ENCODE measurements around the gene TP53I13.

TP53I13 gene

DNA sequence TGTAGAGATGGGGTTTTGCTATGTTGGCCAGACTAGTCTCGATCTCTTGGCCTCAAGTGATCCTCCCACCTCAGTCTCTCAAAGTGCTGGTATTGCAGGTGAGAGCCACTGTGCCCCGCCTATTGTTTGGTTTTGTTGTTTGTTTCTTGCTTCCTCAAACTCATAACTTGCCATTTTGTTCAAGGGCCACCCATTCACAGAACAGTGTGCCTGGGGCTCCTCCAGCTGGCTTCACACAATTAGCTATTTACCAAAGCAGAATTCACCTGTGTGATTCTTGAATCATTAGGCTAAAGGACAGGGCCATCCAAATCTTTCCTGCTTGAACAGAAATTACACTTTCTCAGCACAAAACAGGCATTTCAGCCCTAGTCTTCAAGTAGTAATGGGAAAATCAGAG is 8.9 kb upstream of the TP53I13 start:
- H3K4me1 ChIP-seq (ENCODE audit: low read length) = peaks cover 42% of the 10 kb centered on the region
- H3K79me2 ChIP-seq (ENCODE audit: low read length) = peaks cover 8% of the 10 kb centered on the region
- H3K36me3 ChIP-seq (replicated peaks; ENCODE audit: low read depth, low read length) = peaks cover 18% of the 10 kb centered on the region
- H3K27ac ChIP-seq (ENCODE audit: low read length) = 0 out of 2 replicates have a peak overlapping the region, but pooled peaks have one; percentile 29
- no peak overlapping the region for H2AFZ ChIP-seq (ENCODE audit: low read depth, low read length)
- peaks cover 4% of the 10 kb centered on the region; the same call in 1 of the 2 replicates for H4K20me1 ChIP-seq (ENCODE audit: insufficient read depth, low read length)
- TF ChIP-seq, protein P1, sequence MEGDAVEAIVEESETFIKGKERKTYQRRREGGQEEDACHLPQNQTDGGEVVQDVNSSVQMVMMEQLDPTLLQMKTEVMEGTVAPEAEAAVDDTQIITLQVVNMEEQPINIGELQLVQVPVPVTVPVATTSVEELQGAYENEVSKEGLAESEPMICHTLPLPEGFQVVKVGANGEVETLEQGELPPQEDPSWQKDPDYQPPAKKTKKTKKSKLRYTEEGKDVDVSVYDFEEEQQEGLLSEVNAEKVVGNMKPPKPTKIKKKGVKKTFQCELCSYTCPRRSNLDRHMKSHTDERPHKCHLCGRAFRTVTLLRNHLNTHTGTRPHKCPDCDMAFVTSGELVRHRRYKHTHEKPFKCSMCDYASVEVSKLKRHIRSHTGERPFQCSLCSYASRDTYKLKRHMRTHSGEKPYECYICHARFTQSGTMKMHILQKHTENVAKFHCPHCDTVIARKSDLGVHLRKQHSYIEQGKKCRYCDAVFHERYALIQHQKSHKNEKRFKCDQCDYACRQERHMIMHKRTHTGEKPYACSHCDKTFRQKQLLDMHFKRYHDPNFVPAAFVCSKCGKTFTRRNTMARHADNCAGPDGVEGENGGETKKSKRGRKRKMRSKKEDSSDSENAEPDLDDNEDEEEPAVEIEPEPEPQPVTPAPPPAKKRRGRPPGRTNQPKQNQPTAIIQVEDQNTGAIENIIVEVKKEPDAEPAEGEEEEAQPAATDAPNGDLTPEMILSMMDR (IDR thresholded peaks at IDR 0.05; ENCODE audit: low read depth, low read length) = no peak
- no peak for TF ChIP-seq EZH2phosphoT487 (IDR thresholded peaks at IDR 0.05; ENCODE audit: low read depth)
- H3K4me2 ChIP-seq (ENCODE audit: low read length) = peak overlapping the region; percentile 61; the same call in 1 of the 2 replicates
- no peaks in the 10 kb centered on the region for H3K9me3 ChIP-seq (ENCODE audit: insufficient read depth, low read length)
- H3K9ac ChIP-seq (ENCODE audit: low read length) = no peak overlapping the region
- no peak overlapping the region for H3K4me3 ChIP-seq (ENCODE audit: low read length)
- no peaks in the 10 kb centered on the region for H3K27me3 ChIP-seq (ENCODE audit: low read depth, low read length)

DNA sequence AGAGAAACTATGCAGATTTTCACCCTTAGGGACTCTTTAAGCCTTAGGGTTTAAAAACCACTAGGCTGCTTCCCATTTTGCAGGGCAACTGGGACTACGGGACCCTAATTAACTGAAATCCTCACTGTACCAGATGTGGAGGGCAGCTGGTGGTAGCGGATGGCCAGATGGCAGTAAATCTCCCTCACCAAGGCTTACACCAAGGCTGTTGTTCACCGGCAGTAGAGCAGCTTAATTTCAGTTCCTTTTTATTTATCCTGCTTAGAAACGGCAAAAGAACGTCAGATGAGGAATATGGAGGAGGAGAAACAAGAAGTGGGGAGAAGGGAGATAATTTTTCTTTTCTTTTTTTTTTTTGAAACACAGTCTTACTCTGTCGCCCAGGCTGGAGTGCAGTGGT is 8.2 kb upstream of the TP53I13 start:
- Histone ChIP-seq H3K4me1 (ENCODE audit: low read length) (peaks cover 37% of the 10 kb centered on the region), H3K9ac (ENCODE audit: low read length) (no peak overlapping the region), H2AFZ (ENCODE audit: low read depth, low read length) (no peak overlapping the region), H3K36me3 (replicated peaks; ENCODE audit: low read depth, low read length) (peaks cover 18% of the 10 kb centered on the region), H3K9me3 (ENCODE audit: insufficient read depth, low read length) (no peaks in the 10 kb centered on the region), H3K79me2 (ENCODE audit: low read length) (peaks cover 13% of the 10 kb centered on the region), H3K27me3 (ENCODE audit: low read depth, low read length) (no peaks in the 10 kb centered on the region), H4K20me1 (ENCODE audit: insufficient read depth, low read length) (peaks cover 4% of the 10 kb centered on the region; the same call in 1 of the 2 replicates), H3K27ac (ENCODE audit: low read length) (peak overlapping the region; percentile 29), H3K4me3 (ENCODE audit: low read length) (peak overlapping the region; percentile 50), H3K4me2 (ENCODE audit: low read length) (peak overlapping the region; percentile 61)
- no peak for TF ChIP-seq EZH2phosphoT487 (IDR thresholded peaks at IDR 0.05; ENCODE audit: low read depth)
- TF ChIP-seq, protein P1 (IDR thresholded peaks at IDR 0.05; ENCODE audit: low read depth, low read length) = no peak

DNA sequence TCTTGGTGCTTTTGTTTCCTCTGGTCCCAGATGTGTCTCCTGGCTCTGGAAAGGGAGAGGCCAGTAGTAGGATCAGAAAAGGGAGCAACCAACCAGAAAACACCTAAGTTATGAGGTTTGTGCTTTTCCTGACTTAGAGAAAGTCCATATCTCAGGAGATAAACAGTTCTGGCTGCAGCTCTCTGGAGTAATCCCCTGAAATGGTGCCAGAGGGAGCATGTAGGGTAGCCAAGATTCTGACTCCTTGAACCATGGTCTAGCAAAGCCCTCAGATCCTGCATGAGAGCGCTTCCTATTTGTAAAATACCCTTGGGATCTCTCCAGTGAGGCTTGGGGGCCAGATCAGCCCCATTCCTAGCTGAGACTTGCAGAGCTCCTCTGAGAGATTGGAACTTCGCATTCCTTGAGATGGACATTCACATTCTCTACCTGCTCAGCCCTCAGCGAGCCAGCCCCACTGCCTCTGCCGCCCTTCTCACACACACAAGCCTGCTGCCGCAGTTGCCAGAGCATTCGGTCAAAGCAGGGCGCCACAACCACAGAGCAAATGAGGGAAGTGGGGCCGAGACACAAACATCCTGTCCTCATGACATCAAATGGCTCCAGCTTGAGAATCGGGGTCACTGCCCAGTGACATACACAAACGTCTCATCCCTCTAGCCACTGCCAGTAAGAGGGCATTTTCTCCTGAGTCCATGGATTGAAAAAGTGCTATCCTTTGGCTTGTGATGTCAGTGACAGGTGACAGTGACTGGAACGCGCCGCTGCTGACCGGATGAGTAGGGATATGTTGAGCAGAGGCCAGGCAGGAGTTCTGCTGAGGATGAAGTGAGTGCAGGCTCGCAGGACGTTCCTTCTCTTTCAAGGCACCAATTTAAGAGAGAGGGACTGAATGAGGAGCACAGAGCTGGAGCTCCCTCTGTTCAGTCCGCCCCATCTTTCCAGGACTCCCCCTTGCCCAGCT is 6.7 kb upstream of the TP53I13 start:
- H3K4me3 ChIP-seq (ENCODE audit: low read length) = no peak overlapping the region
- peaks cover 18% of the 10 kb centered on the region for H3K36me3 ChIP-seq (replicated peaks; ENCODE audit: low read depth, low read length)
- no peak overlapping the region for H3K27ac ChIP-seq (ENCODE audit: low read length)
- TF ChIP-seq, protein P1 (IDR thresholded peaks at IDR 0.05; ENCODE audit: low read depth, low read length) = no peak
- no peak for TF ChIP-seq EZH2phosphoT487 (IDR thresholded peaks at IDR 0.05; ENCODE audit: low read depth)
- peaks cover 4% of the 10 kb centered on the region; the same call in 1 of the 2 replicates for H4K20me1 ChIP-seq (ENCODE audit: insufficient read depth, low read length)
- peaks cover 26% of the 10 kb centered on the region for H3K79me2 ChIP-seq (ENCODE audit: low read length)
- H3K27me3 ChIP-seq (ENCODE audit: low read depth, low read length) = no peaks in the 10 kb centered on the region
- H2AFZ ChIP-seq (ENCODE audit: low read depth, low read length) = no peak overlapping the region
- no peak overlapping the region for H3K4me2 ChIP-seq (ENCODE audit: low read length)
- H3K9ac ChIP-seq (ENCODE audit: low read length) = no peak overlapping the region
- H3K4me1 ChIP-seq (ENCODE audit: low read length) = peaks cover 31% of the 10 kb centered on the region
- H3K9me3 ChIP-seq (ENCODE audit: insufficient read depth, low read length) = no peaks in the 10 kb centered on the region

DNA sequence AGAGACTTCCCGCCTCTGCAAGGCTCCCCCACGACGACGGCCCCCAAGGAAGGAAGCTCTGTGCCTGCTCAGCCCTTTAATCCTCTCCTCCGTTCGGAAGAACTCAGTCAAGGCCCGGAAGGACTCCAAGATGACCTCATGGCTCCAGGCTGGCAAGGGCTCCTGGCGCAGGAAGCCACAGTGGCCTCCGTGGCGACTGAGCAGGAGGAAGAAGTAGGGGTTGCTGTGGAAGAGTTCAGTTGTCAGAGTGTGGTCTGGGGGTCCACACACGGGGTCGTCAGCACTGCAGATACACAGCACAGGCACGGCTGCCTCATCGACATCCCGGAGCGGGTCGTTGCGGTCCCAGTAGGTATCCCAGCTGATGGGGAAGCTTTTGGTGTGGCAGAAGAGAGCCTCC is 5.9 kb upstream of the TP53I13 start:
- no peaks in the 10 kb centered on the region for H3K27me3 ChIP-seq (ENCODE audit: low read depth, low read length)
- H2AFZ ChIP-seq (ENCODE audit: low read depth, low read length) = no peak overlapping the region
- H3K79me2 ChIP-seq (ENCODE audit: low read length) = peaks cover 26% of the 10 kb centered on the region
- H3K9me3 ChIP-seq (ENCODE audit: insufficient read depth, low read length) = no peaks in the 10 kb centered on the region
- no peak overlapping the region for H3K4me3 ChIP-seq (ENCODE audit: low read length)
- peaks cover 28% of the 10 kb centered on the region for H3K4me1 ChIP-seq (ENCODE audit: low read length)
- no peak overlapping the region for H3K27ac ChIP-seq (ENCODE audit: low read length)
- no peak overlapping the region for H3K9ac ChIP-seq (ENCODE audit: low read length)
- no peak overlapping the region for H3K4me2 ChIP-seq (ENCODE audit: low read length)
- no peak for TF ChIP-seq EZH2phosphoT487 (IDR thresholded peaks at IDR 0.05; ENCODE audit: low read depth)
- TF ChIP-seq, protein P1 (IDR thresholded peaks at IDR 0.05; ENCODE audit: low read depth, low read length) = no peak
- peaks cover 18% of the 10 kb centered on the region for H3K36me3 ChIP-seq (replicated peaks; ENCODE audit: low read depth, low read length)
- H4K20me1 ChIP-seq (ENCODE audit: insufficient read depth, low read length) = peaks cover 4% of the 10 kb centered on the region; the same call in 1 of the 2 replicates

All from OCI-LY3 (cell line).